ENCODE data around the gene ABI1.

The ABI1 gene

GRCh38 chr10:26697163-26697921 lies 163.4 kb downstream of the ABI1 start, which contains the start of gene PDSS1 (continued):
- TF ChIP-seq ZNF449 (tag by site-specific recombination; IDR thresholded peaks at IDR 0.05) (0 out of 2 replicates have a peak, but pooled peaks have one; percentile 19), KLF1 (tag by site-specific recombination; IDR thresholded peaks at IDR 0.05) (no peak; the same call in 1 of the 2 replicates), BCL11A (tag by site-specific recombination; IDR thresholded peaks at IDR 0.05; ENCODE audit: low read depth) (peak; percentile 70), ZNF76 (tag by site-specific recombination; IDR thresholded peaks at IDR 0.05; ENCODE audit: borderline replicate concordance, low read depth) (peak; percentile 59; the same call in 1 of the 2 replicates), ZNF341 (tag by site-specific recombination; IDR thresholded peaks at IDR 0.05; ENCODE audit: low read depth) (peak; percentile 65), SP3 (tag by site-specific recombination; IDR thresholded peaks at IDR 0.05) (peak; percentile 91), ZBTB20 (tag by site-specific recombination; IDR thresholded peaks at IDR 0.05) (peak; percentile 88), HOXD13 (CRISPR knock-in tag; IDR thresholded peaks at IDR 0.05; ENCODE audit: borderline replicate concordance) (0 out of 2 replicates have a peak, but pooled peaks have one; percentile 33), KLF10 (tag by site-specific recombination; IDR thresholded peaks at IDR 0.05) (no peak; the same call in 1 of the 2 replicates), KLF17 (tag by site-specific recombination; IDR thresholded peaks at IDR 0.05) (peak; percentile 27; the same call in 1 of the 2 replicates), ZEB2 (tag by site-specific recombination; IDR thresholded peaks at IDR 0.05) (peak; percentile 60; the same call in 1 of the 2 replicates), OSR2 (tag by site-specific recombination; IDR thresholded peaks at IDR 0.05) (no peak), ZBTB44 (tag by site-specific recombination; IDR thresholded peaks at IDR 0.05) (no peak), KLF16 (tag by site-specific recombination; IDR thresholded peaks at IDR 0.05) (peak; percentile 53; the same call in 1 of the 2 replicates), ZNF501 (tag by site-specific recombination; IDR thresholded peaks at IDR 0.05) (0 out of 2 replicates have a peak, but pooled peaks have one; percentile 51), ATF2 (tag by site-specific recombination; IDR thresholded peaks at IDR 0.05; ENCODE audit: low read depth) (no peak), ZXDB (tag by site-specific recombination; IDR thresholded peaks at IDR 0.05) (peak; percentile 83; the same call in 1 of the 2 replicates), ZSCAN30 (tag by site-specific recombination; IDR thresholded peaks at IDR 0.05) (0 out of 2 replicates have a peak, but pooled peaks have one; percentile 63), GLI4 (tag by site-specific recombination; IDR thresholded peaks at IDR 0.05) (no peak), BCL11B (tag by site-specific recombination; IDR thresholded peaks at IDR 0.05; ENCODE audit: low read depth) (peak; percentile 90), ZBTB8A (tag by site-specific recombination; IDR thresholded peaks at IDR 0.05) (0 out of 2 replicates have a peak, but pooled peaks have one; percentile 15), GLI2 (tag by site-specific recombination; IDR thresholded peaks at IDR 0.05; ENCODE audit: borderline replicate concordance, low read depth) (no peak), ZNF18 (tag by site-specific recombination; IDR thresholded peaks at IDR 0.05) (peak; percentile 38; the same call in 1 of the 2 replicates), ZNF660 (tag by site-specific recombination; IDR thresholded peaks at IDR 0.05) (peak; percentile 34)

Measured in HEK293 (cell line).